ENCODE data around the gene FBXL7.

The FBXL7 gene

DNA sequence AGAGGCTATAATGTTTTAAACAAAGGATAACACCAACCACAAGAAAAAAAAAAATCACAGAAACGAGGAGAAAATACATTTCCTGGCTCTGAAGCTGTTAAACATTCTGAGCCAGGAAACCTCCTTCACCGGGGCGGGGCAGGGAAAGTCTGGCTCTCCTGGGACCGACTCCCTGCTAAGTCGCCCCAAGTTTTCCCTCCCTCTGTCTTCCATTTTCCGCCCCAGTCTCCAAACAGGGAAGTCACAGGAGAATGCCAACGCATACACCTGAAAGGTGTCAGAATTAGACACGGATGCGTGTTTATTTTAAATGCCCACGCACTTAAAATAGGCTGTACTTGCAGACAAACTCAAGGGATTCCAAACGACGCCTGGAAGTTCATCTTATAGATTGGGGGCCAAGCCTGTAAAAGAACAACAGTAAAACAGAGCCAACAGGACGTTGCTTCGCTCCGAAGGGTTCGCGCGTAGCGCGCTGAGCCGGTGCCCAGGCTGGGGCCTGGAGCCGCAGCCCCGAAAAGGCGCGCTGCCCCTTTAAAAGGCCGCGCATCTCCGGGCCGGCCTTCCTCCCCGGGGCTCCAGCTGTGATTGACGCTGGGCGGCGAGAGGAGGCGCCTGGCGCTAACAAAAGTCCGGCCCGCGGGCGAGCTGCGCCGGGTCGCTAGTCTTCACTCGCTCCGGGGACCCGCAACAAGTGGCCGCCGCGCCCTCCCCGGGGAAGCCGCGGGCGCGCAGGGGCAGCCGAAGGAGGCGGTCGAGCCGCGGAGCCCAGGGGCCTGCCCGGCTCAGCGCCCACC, at the start of gene FBXL7:
TSS of gene FBXL7 (plus strand) at position 653 of the 797 bp plus-strand sequence.
- no peak for DNase-seq

GRCh38 chr5:15450473-15450872, 49.5 kb upstream of the FBXL7 start:
- DNase-seq: no peak

- no peak for DNase-seq
Observed at GRCh38 chr5:15450949-15451348, 49.0 kb upstream of the FBXL7 start.

DNA sequence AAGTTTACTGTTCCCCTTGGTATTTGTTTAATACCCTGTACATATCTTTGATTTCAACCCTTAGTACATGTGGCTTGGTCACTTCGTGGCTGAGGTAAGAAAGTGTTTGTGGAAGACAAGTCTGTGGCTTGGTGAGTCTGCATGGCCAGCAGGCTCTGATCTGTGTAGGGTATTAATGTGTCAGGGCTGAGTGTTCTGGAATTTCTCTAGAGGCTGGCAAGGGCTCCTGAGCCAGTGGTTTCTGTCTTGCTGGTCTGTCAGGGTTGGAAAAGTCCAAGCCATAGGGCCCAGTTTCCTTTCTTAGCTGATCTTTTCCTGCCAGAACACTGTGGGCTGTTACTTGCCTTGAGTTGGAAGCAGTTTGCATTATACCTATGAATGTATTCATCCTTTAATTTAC, 48.0 kb upstream of the FBXL7 start:
- DNase-seq: no peak

DNA sequence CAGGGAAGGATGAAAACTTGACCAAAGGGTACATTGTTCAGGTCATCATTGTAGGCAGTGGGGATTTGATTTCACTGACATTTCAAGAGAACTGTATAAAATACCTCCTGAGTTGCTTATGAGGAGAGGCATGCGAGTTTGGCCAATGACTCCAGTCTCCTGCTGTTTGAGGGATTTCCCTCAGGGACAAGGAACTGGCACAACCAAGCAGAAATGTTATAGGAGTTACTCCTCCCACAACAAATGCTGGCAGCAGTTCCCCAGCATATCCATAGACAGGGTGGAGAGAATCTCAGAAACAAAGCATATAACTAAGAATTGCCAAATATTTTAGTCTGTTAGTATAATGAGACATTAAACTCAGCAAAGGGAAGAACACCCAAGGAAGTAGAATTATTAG, 47.2 kb upstream of the FBXL7 start:
- DNase-seq: no peak

DNA sequence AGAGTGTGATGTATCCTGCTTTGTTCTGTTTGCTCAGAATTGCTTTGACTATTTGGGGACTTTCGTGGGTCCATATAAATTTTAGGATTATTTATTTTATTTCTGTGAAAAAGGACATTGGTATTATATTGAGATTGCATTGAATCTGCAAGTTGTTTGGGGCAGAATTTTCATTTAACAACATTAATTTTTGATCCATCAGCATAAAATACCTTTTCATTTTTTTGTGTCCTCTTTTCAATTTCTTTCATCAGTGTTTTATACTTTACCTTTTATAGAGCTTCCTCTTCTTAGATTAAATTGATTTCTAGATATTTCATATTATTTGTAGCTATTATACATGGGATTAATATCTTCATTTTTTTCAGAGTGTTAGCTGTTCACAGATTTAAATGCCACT, 40.8 kb upstream of the FBXL7 start:
- DNase-seq: no peak

- no peak for DNase-seq
Observed at GRCh38 chr5:15463231-15463980, 36.6 kb upstream of the FBXL7 start.

GRCh38 chr5:15472116-15472515, 27.9 kb upstream of the FBXL7 start:
- DNase-seq: no peak

DNA sequence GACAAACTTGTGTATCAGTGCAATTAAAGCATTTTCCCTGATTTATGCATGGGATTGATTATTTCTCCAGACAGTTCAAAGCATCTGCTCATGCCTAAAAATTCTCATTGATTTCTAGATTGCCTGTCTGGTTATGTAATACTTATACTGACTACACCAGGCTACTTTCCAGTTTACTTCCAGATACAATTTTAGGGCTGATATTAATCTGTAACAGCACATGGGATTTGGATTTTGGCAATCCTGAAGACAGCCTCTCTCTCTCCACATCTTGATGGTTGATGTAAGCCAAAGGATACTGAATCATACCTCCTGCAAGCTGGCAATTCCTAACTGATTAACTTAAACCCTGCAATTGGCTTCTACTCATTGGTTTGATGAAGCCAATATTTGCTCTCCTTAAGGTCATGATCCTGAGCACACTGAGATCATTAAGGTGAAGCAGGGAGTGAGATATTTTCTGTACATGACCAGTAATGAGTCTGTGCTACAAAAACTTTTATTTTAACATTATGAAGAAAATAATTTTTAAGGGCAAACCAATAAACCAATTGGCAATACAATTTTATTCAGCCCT, 25.7 kb upstream of the FBXL7 start:
- no peak for DNase-seq

- no peak for DNase-seq
Observed at GRCh38 chr5:15475367-15475766, 24.6 kb upstream of the FBXL7 start.

DNA sequence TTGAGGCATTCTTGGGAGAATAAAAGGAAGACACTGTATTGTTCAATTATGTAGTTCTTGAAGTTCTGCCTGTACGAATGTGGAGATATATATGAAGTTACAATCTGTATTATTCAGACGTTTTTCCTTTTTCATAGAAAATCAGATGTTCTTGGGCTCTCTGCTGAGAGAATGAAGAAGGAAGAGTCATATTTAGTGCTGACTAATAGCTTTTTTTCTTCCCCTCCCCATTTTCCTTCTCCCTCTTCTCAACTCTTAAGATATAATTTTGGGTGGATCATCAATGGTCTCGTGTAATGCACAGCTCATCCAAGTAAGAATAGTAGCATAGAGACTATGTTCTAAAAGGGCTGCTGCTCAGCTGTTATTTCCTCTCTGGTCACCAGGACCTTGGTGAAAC, 23.0 kb upstream of the FBXL7 start:
- no peak for DNase-seq

- DNase-seq: no peak
Observed at GRCh38 chr5:15480436-15480835, 19.5 kb upstream of the FBXL7 start.

DNA sequence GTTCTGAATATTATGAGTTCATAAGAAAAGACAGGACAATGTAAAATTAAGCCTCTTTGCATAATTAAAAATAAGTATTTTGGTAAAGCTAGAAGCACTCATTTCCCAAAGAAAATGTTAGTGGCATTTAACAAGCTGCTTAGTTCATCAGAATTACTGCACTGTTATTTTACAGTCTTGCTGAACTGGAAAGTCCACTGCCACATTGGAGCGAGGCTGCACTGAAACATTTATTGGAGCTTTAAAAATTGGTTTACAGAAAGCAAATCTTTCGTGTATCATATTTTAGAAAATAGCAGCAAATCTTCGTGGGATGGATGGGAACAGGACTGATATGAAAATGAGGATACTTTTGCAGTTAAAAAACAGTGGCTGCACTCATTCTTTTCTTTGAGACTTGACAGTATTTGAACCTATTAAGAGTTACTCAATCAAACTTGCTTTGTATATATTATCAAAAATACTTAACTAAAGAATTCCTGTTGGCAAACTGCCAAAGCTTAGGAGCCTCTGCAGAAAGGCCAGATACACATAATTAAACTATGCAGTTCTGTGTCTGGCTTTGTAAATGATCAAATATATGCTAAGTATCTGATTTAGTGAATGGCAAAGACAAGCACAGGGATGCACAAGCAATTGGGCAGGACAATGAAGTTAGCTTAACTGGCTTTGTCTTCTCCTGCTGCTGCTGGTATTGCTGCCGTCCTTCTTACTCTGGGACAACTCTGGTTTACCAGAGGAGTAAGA, 16.5 kb upstream of the FBXL7 start:
- DNase-seq: no peak

DNA sequence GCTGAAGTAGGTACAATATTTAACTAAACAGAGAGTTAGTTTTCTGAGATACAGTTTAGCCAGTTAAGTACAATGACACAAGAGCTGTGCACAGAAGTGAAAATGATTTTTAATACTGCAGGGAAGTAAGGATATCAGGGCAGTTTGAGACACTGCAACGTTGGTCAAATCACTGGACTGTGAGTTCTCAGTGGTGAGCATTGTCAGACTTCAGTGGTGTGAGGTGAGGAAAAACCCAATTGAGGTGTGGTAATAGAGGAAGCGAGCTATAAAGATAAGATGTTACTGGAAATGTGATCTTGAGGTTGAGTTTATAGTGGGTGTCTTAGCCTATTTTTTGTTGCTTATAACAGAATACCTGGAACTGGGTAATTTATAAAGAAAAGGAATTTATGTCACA, 12.8 kb upstream of the FBXL7 start:
- no peak for DNase-seq

DNA sequence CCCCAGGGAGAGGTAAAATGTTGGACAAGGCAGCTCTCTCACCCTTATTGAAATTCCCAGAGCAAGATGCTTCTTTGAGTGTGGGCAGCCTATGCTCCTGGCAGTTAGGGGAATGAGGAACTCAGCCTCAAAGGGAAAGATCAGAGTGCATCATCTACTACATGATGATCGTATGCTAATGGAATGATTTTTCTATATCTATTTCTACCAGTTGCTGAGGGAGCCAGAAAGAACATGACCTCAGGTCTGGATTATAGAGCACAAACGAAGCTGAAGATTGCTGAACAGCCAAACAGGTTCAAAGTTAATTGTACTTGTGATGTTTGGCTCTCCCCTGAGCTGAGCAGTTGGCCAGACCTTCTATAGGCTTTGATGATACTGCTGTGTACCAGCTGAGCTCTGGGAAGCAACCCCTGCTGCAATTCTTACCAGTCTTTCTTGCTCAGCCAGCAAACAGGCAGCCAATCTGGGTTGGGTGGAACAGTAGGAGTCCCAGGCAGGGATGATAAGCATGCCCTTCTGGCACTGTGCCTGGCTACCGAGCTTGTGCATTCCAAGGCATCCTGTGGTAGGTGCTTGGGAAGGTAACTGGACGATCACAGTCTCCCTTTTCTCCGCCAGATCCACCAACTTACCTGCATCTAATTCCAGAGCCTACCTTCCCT, 10.3 kb upstream of the FBXL7 start:
- no peak for DNase-seq

- DNase-seq: no peak
Observed at GRCh38 chr5:15492545-15492944, 7.4 kb upstream of the FBXL7 start.

- no peak for DNase-seq
Observed at GRCh38 chr5:15493501-15493900, 6.5 kb upstream of the FBXL7 start.

GRCh38 chr5:15495026-15495425, 5.0 kb upstream of the FBXL7 start:
- DNase-seq: no peak

DNA sequence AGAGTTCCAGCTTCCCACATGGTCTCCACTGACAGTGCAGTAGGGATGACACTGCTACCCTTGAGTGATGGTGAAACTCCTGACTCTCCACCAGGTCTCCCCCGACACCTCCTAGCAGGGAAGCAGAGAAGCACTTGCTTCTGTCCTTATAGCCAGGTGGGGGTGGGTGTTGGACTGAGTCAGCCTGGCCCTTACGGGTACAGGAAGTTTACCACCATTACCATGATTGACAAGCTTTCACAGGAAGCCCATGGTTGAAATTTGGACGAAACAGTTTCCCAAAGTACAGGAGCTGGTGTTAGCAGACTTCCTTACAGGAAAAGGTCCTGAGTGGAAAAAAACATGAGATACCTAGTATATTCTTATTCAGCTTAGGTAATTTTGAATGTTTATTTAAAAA, 3.1 kb upstream of the FBXL7 start:
- no peak for DNase-seq

DNA sequence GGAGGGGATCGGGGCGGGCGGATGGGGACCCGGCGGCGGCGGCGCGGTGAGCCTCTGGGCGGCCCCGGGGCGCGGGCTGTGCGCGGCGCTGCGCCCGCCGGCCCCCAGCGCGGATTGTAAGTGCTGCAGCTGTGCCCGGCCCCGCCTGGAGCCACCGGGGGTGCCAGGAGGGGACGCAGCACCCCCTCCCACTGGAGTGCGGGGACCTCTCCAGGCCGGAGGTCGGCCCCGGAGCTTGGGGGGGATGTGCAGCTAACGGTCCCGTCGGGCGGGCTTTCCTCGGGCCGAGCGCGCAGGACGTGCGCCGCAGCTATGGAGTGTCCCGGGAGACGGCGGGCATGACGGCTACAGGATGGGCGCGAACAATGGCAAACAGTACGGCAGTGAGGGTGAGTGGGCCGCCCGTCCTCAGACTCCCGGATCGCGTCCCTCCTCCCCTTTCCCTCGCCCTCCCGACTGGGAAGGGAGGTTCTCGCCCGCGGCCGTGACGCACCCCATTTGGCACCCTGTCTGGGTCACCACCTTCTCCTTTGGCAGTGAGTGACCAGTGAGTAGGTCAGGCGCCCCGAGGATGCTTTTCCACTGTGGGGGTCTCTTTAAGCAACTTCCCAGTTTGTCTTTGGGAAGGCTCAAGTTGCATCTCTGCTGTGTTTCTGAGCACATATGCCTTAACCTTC, 483 bp downstream of the FBXL7 start:
- DNase-seq: no peak

- DNase-seq: no peak
Observed at GRCh38 chr5:15501091-15501791, 1.3 kb downstream of the FBXL7 start.

GRCh38 chr5:15502208-15502607, 2.2 kb downstream of the FBXL7 start:
- no peak for DNase-seq

Measured in NCI-H187 treated with DMSO at 0.1 percent for 48 hours (cell line).